Measurements from ENCODE around the gene ADNP. TPM values are rescaled to one million over a fixed set of nuclear protein-coding genes. Genes with fewer than 3 reads are reported as not detected.

ADNP gene
- total RNA-seq, 1 experiment from 2014 or later, result 27.5 TPM

DNA sequence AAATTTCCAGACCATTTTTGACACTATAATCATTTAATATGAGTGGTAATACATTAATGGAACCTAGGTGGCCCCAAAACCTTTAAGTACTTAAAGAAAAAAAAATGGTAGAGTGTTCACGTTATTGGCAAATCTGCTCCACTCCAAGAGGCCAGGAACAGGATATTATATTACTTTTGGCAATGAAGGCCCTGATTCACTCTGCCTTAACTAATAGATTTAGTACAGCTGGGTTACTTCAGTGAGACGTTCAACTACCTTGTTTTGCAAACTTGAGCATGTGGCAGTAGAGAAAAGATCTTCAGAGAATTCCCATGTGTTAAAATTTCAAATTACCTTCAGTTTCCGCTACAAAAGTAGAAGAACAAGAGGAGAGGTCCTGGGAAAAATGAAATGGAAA lies 12.8 kb downstream of the ADNP start:
- Histone ChIP-seq H4K20me1 (ENCODE audit: low read length) (peaks cover 86% of the 10 kb centered on the region), H3K79me2 (ENCODE audit: low read length) (peaks cover 99% of the 10 kb centered on the region), H3F3A (ENCODE audit: low read length, unreplicated experiment) (peaks cover 6% of the 10 kb centered on the region), H2AFZ (ENCODE audit: low read length) (no peak overlapping the region), H3K27ac (ENCODE audit: low read length) (no peak overlapping the region), H3K4me3 (ENCODE audit: low read length) (no peak overlapping the region), H3K9me3 (ENCODE audit: low read length) (no peaks in the 10 kb centered on the region), H3K27me3 (ENCODE audit: low read length) (no peaks in the 10 kb centered on the region), H3K4me1 (ENCODE audit: insufficient read depth, low read length) (peaks cover 24% of the 10 kb centered on the region), H3K4me2 (ENCODE audit: low read length) (no peak overlapping the region), H3K9me2 (replicated peaks; ENCODE audit: low read length) (no peaks in the 10 kb centered on the region), H3K36me3 (ENCODE audit: low read depth, low read length) (peaks cover 36% of the 10 kb centered on the region), H3K9ac (ENCODE audit: low read length) (no peak overlapping the region)
- BruUV-seq (replicated peaks), result no TSS peak
- TF ChIP-seq EZH2phosphoT487 (IDR thresholded peaks at IDR 0.05; ENCODE audit: borderline replicate concordance, low read length) (no peak), CTCF (conservative IDR thresholded peaks at IDR 0.05; ENCODE audit: low read depth, low read length) (no peak), EZH2 (IDR thresholded peaks at IDR 0.05; ENCODE audit: low read length, unreplicated experiment) (no peak)
- ChIA-PET CTCF (interaction anchor here (0.6 kb wide), 1 partner anchor 125 kb away, joined by 5 read pairs; no protein-coding TSS in a partner anchor), POLR2A (ENCODE audit: unreplicated experiment) (no interaction called here)
- intact Hi-C loops (cut with micrococcal nuclease), result no loop called here
- DNase-seq, result no peak
- no peak for ATAC-seq

DNA sequence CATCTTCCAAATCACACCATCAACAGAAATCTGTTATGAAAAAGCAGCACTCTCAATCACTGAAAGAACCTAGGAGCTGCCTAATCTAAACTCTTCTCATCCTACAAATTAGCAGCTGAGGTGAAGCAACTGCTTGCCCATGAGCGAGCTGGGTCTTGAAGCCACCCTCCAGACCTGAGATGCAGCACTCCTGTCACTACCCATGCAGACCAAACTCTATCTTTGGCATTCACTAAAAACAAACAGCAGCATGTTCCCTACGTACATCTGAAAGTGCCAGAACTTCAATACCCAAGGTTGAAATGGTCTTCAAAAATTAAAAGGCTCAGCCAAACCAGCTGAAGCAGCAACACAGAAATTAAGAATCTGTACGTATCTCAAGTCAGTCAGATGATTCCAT lies 14.3 kb downstream of the ADNP start:
- H2AFZ ChIP-seq (ENCODE audit: low read length), result no peak overlapping the region
- H3K9me2 ChIP-seq (replicated peaks; ENCODE audit: low read length), result no peaks in the 10 kb centered on the region
- ChIA-PET CTCF (interaction anchor here (1.1 kb wide), 1 partner anchor 122 kb away, joined by 6 read pairs; the partner anchor contains the start of gene BCAS4), POLR2A (ENCODE audit: unreplicated experiment) (no interaction called here)
- H3F3A ChIP-seq (ENCODE audit: low read length, unreplicated experiment), result peaks cover 6% of the 10 kb centered on the region
- no peaks in the 10 kb centered on the region for H3K9me3 ChIP-seq (ENCODE audit: low read length)
- H3K79me2 ChIP-seq (ENCODE audit: low read length), result peaks cover 99% of the 10 kb centered on the region
- H3K36me3 ChIP-seq (ENCODE audit: low read depth, low read length), result peaks cover 36% of the 10 kb centered on the region
- H3K27me3 ChIP-seq (ENCODE audit: low read length), result no peaks in the 10 kb centered on the region
- ATAC-seq (no peak), DNase-seq (no peak)
- no peak overlapping the region for H3K27ac ChIP-seq (ENCODE audit: low read length)
- peaks cover 90% of the 10 kb centered on the region for H4K20me1 ChIP-seq (ENCODE audit: low read length)
- H3K9ac ChIP-seq (ENCODE audit: low read length), result no peak overlapping the region
- no peak overlapping the region for H3K4me2 ChIP-seq (ENCODE audit: low read length)
- peaks cover 25% of the 10 kb centered on the region for H3K4me1 ChIP-seq (ENCODE audit: insufficient read depth, low read length)
- no peak overlapping the region for H3K4me3 ChIP-seq (ENCODE audit: low read length)
- no TSS peak for BruUV-seq (replicated peaks)
- TF ChIP-seq EZH2 (IDR thresholded peaks at IDR 0.05; ENCODE audit: low read length, unreplicated experiment), result no peak
- TF ChIP-seq CTCF (conservative IDR thresholded peaks at IDR 0.05; ENCODE audit: low read depth, low read length), result no peak
- no peak for TF ChIP-seq EZH2phosphoT487 (IDR thresholded peaks at IDR 0.05; ENCODE audit: borderline replicate concordance, low read length)
- intact Hi-C loops (cut with micrococcal nuclease), result no loop called here

GRCh38 chr20:50916257-50916656 lies 15.0 kb downstream of the ADNP start:
- CTCF ChIA-PET, result interaction anchor here (1.1 kb wide), 1 partner anchor 122 kb away, joined by 6 read pairs; the partner anchor contains the start of gene BCAS4
- Histone ChIP-seq H3K9me3 (ENCODE audit: low read length) (no peaks in the 10 kb centered on the region), H3K27ac (ENCODE audit: low read length) (no peak overlapping the region), H3K36me3 (ENCODE audit: low read depth, low read length) (peaks cover 36% of the 10 kb centered on the region), H3K9ac (ENCODE audit: low read length) (no peak overlapping the region), H3K4me3 (ENCODE audit: low read length) (no peak overlapping the region), H2AFZ (ENCODE audit: low read length) (no peak overlapping the region), H3K79me2 (ENCODE audit: low read length) (peaks cover 99% of the 10 kb centered on the region), H3K27me3 (ENCODE audit: low read length) (no peaks in the 10 kb centered on the region), H3K4me1 (ENCODE audit: insufficient read depth, low read length) (peaks cover 25% of the 10 kb centered on the region), H3K4me2 (ENCODE audit: low read length) (no peak overlapping the region), H3F3A (ENCODE audit: low read length, unreplicated experiment) (peaks cover 6% of the 10 kb centered on the region), H3K9me2 (replicated peaks; ENCODE audit: low read length) (no peaks in the 10 kb centered on the region), H4K20me1 (ENCODE audit: low read length) (peaks cover 90% of the 10 kb centered on the region)
- TF ChIP-seq EZH2phosphoT487 (IDR thresholded peaks at IDR 0.05; ENCODE audit: borderline replicate concordance, low read length), result no peak
- TF ChIP-seq EZH2 (IDR thresholded peaks at IDR 0.05; ENCODE audit: low read length, unreplicated experiment), result no peak
- no peak for TF ChIP-seq CTCF (conservative IDR thresholded peaks at IDR 0.05; ENCODE audit: low read depth, low read length)
- DNase-seq (peak; percentile 20), ATAC-seq (peak; percentile 27)
- no TSS peak for BruUV-seq (replicated peaks)
- POLR2A ChIA-PET (ENCODE audit: unreplicated experiment), result interaction anchor here (0.6 kb wide), 1 partner anchor 804 kb away, joined by 3 read pairs; no protein-coding TSS in a partner anchor
- intact Hi-C loops (cut with micrococcal nuclease), result no loop called here
